GM23338 (cell line): ENCODE data around the gene ZNF536. TPM values are rescaled to one million over a fixed set of nuclear protein-coding genes. Genes with fewer than 3 reads are reported as not detected.

ENCODE experiments used
- ATAC-seq: fragments of 200-7000 bp; cut with Tn5 transposase; 3 replicates; pipeline ENCODE4 v1.9.1; 2020
- DNase-seq: peaks from one replicate; pipeline ENCODE4 v3.0.0-alpha.2; 2015; ENCODE audit warnings: low spot score
- H2AFZ ChIP-seq: fragments of 200-600 bp; sonication (generic); 2 replicates; pipeline ENCODE4 v1.8.0; 2016; ENCODE audit warnings: antibody characterized with exemption, mild to moderate bottlenecking, moderate library complexity
- H3F3A ChIP-seq: fragments of 200-600 bp; sonication (generic); replicated peaks from 2 replicates; pipeline ENCODE4 v1.8.0; 2017; ENCODE audit warnings: antibody characterized with exemption, mixed run types, low read depth
- H3K27ac ChIP-seq: fragments of 200-600 bp; sonication (generic); 2 replicates; pipeline ENCODE4 v1.6.1; 2016; ENCODE audit warnings: low read depth
- H3K27me3 ChIP-seq: fragments of 200-600 bp; sonication (generic); 2 replicates; pipeline ENCODE4 v1.8.0; 2016; ENCODE audit warnings: mild to moderate bottlenecking, mixed run types, moderate library complexity; ENCODE audit not compliant: insufficient read depth
- H3K36me3 ChIP-seq: fragments of 200-600 bp; sonication (generic); 2 replicates; pipeline ENCODE4 v1.8.0; 2016; ENCODE audit warnings: mild to moderate bottlenecking; ENCODE audit not compliant: insufficient read depth
- H3K4me1 ChIP-seq: fragments of 200-600 bp; sonication (generic); 2 replicates; pipeline ENCODE4 v1.8.0; 2016; ENCODE audit warnings: mild to moderate bottlenecking, moderate library complexity; ENCODE audit not compliant: insufficient read depth
- H3K4me2 ChIP-seq: fragments of 200-600 bp; sonication (generic); 2 replicates; pipeline ENCODE4 v1.7.1; 2017; ENCODE audit warnings: mixed run types
- H3K4me3 ChIP-seq: fragments of 200-600 bp; sonication (generic); 2 replicates; pipeline ENCODE4 v1.6.1; 2016; ENCODE audit warnings: mixed run types
- H3K79me2 ChIP-seq: fragments of 200-600 bp; sonication (generic); replicated peaks from 2 replicates; pipeline ENCODE4 v1.8.0; 2017; ENCODE audit warnings: mild to moderate bottlenecking; ENCODE audit not compliant: insufficient read depth
- H3K9me2 ChIP-seq: fragments of 200-600 bp; sonication (generic); 2 replicates; pipeline ENCODE4 v1.8.0; 2017; ENCODE audit not compliant: insufficient read depth
- H4K20me1 ChIP-seq: fragments of 200-600 bp; sonication (generic); replicated peaks from 2 replicates; pipeline ENCODE4 v1.8.0; 2017; ENCODE audit warnings: mild to moderate bottlenecking; ENCODE audit not compliant: insufficient read depth
- H3K27ac Mint-ChIP-seq: 2 replicates; pipeline ENCODE4 v1.8.0; 2020; ENCODE audit warnings: inconsistent platforms, mild to moderate bottlenecking, moderate library complexity, mixed read lengths
- H3K27me3 Mint-ChIP-seq: 3 replicates; pipeline ENCODE4 v1.8.0; 2022; ENCODE audit warnings: low read depth, mild to moderate bottlenecking, moderate library complexity, mixed read lengths, inconsistent platforms; ENCODE audit not compliant: insufficient read depth, poor library complexity
- H3K36me3 Mint-ChIP-seq: 3 replicates; pipeline ENCODE4 v1.8.0; 2021; ENCODE audit warnings: low read depth, mild to moderate bottlenecking, inconsistent platforms, moderate library complexity, mixed read lengths
- H3K4me1 Mint-ChIP-seq: 3 replicates; pipeline ENCODE4 v1.8.0; 2020; ENCODE audit warnings: mild to moderate bottlenecking, inconsistent platforms, mixed read lengths
- H3K4me3 Mint-ChIP-seq: 3 replicates; pipeline ENCODE4 v1.8.0; 2021; ENCODE audit warnings: moderate library complexity, mild to moderate bottlenecking, inconsistent platforms, mixed read lengths
- H3K9me3 Mint-ChIP-seq: 3 replicates; pipeline ENCODE4 v1.8.0; 2020; ENCODE audit warnings: moderate library complexity, mild to moderate bottlenecking, inconsistent platforms, mixed read lengths
- CREB1 ChIP-seq: fragments of 250-450 bp; sonication (Bioruptor Pico); IDR thresholded peaks from 2 replicates; pipeline ENCODE4 v1.5.0; 2020; ENCODE audit warnings: low read depth, mild to moderate bottlenecking, moderate library complexity
- CTCF ChIP-seq, 2 experiments: fragments of 200-600 bp in 1 of 2; sonication (generic) in 1 of 2; conservative IDR thresholded peaks; 2 replicates each; pipeline versions ENCODE4 v1.5.1 to v1.6.1; 2016 to 2017; ENCODE audit warnings: antibody characterized with exemption in 2 of 2, low read depth in 2 of 2, mild to moderate bottlenecking in 2 of 2, moderate library complexity in 1 of 2
- EZH2 ChIP-seq: fragments of 200-600 bp; sonication (generic); IDR thresholded peaks from one replicate; pipeline ENCODE4 v1.8.0; 2017; ENCODE audit warnings: antibody characterized with exemption, mild to moderate bottlenecking, low read depth; ENCODE audit not compliant: unreplicated experiment
- EZH2phosphoT487 ChIP-seq: fragments of 200-600 bp; sonication (generic); IDR thresholded peaks from one replicate; pipeline ENCODE4 v1.8.1; 2018; ENCODE audit warnings: antibody characterized with exemption; ENCODE audit not compliant: unreplicated experiment
- JUNB ChIP-seq: IDR thresholded peaks from one replicate; pipeline ENCODE4 v1.6.1; 2016; ENCODE audit warnings: antibody characterized with exemption; ENCODE audit not compliant: unreplicated experiment
- NANOG ChIP-seq: IDR thresholded peaks from 2 replicates; pipeline ENCODE4 v1.6.1; 2016; ENCODE audit warnings: antibody characterized with exemption, borderline replicate concordance
- POLR2AphosphoS5 ChIP-seq: IDR thresholded peaks from 2 replicates; pipeline ENCODE4 v1.6.1; 2016; ENCODE audit warnings: antibody characterized with exemption, low read depth
- REST ChIP-seq: IDR thresholded peaks from one replicate; pipeline ENCODE4 v1.6.1; 2018; ENCODE audit warnings: antibody characterized with exemption; ENCODE audit not compliant: unreplicated experiment
- STAT1 ChIP-seq: IDR thresholded peaks from one replicate; pipeline ENCODE4 v1.6.1; 2016; ENCODE audit warnings: antibody characterized with exemption; ENCODE audit not compliant: unreplicated experiment
- ZNF114 ChIP-seq: fragments of 250-450 bp; sonication (Bioruptor Pico); IDR thresholded peaks from 2 replicates; pipeline ENCODE4 v1.5.0; 2020; ENCODE audit warnings: mild to moderate bottlenecking, moderate library complexity
- ZNF331 ChIP-seq: fragments of 250-450 bp; sonication (Bioruptor Pico); IDR thresholded peaks from 2 replicates; pipeline ENCODE4 v1.5.0; 2020; ENCODE audit warnings: low read depth, mild to moderate bottlenecking, moderate library complexity
- polyA plus RNA-seq: library from polyadenylated mRNA; unstranded; fragments of >200 nt; fragmentation: Nextera tagmentation; extraction: Ambion mirVana; gene quantifications from 2 replicates; pipeline ENCODE4 v1.2.1, GENCODE V29; 2016
- total RNA-seq: library from RNA; depleted of rRNA; stranded (reverse); fragments of >200 nt; shearing (Covaris generic); gene quantifications from 2 replicates; pipeline ENCODE4 v1.2.3, GENCODE V29; 2014

Gene ZNF536
- total and polyA plus RNA-seq, 2 experiments from 2014 or later: 0.07 TPM; not detected in 1

GRCh38 chr19:30590596-30591229 lies 218.5 kb downstream of the ZNF536 start:
- TF ChIP-seq JUNB (no peak), REST (no peak), ZNF114 (CRISPR knock-in tag) (no peak), EZH2 (no peak), POLR2AphosphoS5 (no peak), ZNF331 (no peak)

GRCh38 chr19:30593356-30593755 lies 221.2 kb downstream of the ZNF536 start:
- peaks cover 23% of the 10 kb centered on the region for H3K4me1 ChIP-seq
- H3K79me2 ChIP-seq: no peaks in the 10 kb centered on the region
- Mint-ChIP-seq H3K4me1 (peaks cover 40% of the 10 kb centered on the region), H3K9me3 (peaks cover 5% of the 10 kb centered on the region; the same call in 1 of the 3 replicates), H3K4me3 (no peak overlapping the region), H3K27me3 (peaks cover 5% of the 10 kb centered on the region), H3K36me3 (no peaks in the 10 kb centered on the region), H3K27ac (no peak overlapping the region)
- no peaks in the 10 kb centered on the region for H3K36me3 ChIP-seq
- H3K4me3 ChIP-seq: no peak overlapping the region
- H3K4me2 ChIP-seq: no peak overlapping the region
- H3K27me3 ChIP-seq: no peaks in the 10 kb centered on the region
- no peak for ATAC-seq
- no peak overlapping the region for H3K27ac ChIP-seq
- DNase-seq: no peak
- no peaks in the 10 kb centered on the region for H3F3A ChIP-seq
- peaks cover 11% of the 10 kb centered on the region for H3K9me2 ChIP-seq
- H2AFZ ChIP-seq: no peak overlapping the region; the same call in 1 of the 2 replicates
- H4K20me1 ChIP-seq: no peaks in the 10 kb centered on the region
- TF ChIP-seq EZH2 (no peak), ZNF331 (no peak), POLR2AphosphoS5 (no peak), ZNF114 (CRISPR knock-in tag) (no peak), NANOG (no peak), STAT1 (no peak), JUNB (no peak), CTCF (conservative IDR thresholded peaks at IDR 0.05; ENCODE audit: low read depth in 2 of 2) (no peak), EZH2phosphoT487 (no peak), CREB1 (CRISPR knock-in tag) (no peak)

More at GRCh38 chr19:30590596-30591229, 218.5 kb downstream of the ZNF536 start:
- H3K36me3 Mint-ChIP-seq: no peaks in the 10 kb centered on the region
- Histone ChIP-seq H3K27me3 (no peaks in the 10 kb centered on the region), H3K27ac (no peak overlapping the region), H3K36me3 (no peaks in the 10 kb centered on the region), H3K4me2 (no peak overlapping the region), H2AFZ (no peak overlapping the region), H3K9me2 (peaks cover 11% of the 10 kb centered on the region), H3K4me3 (no peak overlapping the region), H3F3A (no peaks in the 10 kb centered on the region), H3K79me2 (no peaks in the 10 kb centered on the region), H3K4me1 (0 out of 2 replicates have a peak, but pooled peaks cover 5% of the 10 kb centered on the region), H4K20me1 (no peaks in the 10 kb centered on the region)
- H3K4me1 Mint-ChIP-seq: peaks cover 17% of the 10 kb centered on the region
- H3K9me3 Mint-ChIP-seq: peaks cover 5% of the 10 kb centered on the region; the same call in 1 of the 3 replicates
- ATAC-seq (no peak), DNase-seq (no peak)
- H3K27me3 Mint-ChIP-seq: peaks cover 4% of the 10 kb centered on the region
- H3K27ac Mint-ChIP-seq: no peak overlapping the region
- H3K4me3 Mint-ChIP-seq: no peak overlapping the region
